Skin epidermis (tissue), 12 donors: Measurements from ENCODE around the gene TTC23L.

ENCODE experiments used
- H3K27ac ChIP-seq, 21 experiments: fragments of 200-600 bp; sonication (generic) in 11 of 21; one replicate each; pipeline ENCODE4 v1.5.0; 2020; ENCODE audit warnings: mild to moderate bottlenecking in 3 of 21, inconsistent platforms in 2 of 21, moderate library complexity in 2 of 21
- H3K4me3 ChIP-seq, 7 experiments: fragments of 200-600 bp; sonication (generic) in 2 of 7; one replicate each; pipeline ENCODE4 v1.5.0; 2020; ENCODE audit warnings: inconsistent platforms in 2 of 7, mild to moderate bottlenecking in 2 of 7, moderate library complexity in 1 of 7

The TTC23L gene, protein sequence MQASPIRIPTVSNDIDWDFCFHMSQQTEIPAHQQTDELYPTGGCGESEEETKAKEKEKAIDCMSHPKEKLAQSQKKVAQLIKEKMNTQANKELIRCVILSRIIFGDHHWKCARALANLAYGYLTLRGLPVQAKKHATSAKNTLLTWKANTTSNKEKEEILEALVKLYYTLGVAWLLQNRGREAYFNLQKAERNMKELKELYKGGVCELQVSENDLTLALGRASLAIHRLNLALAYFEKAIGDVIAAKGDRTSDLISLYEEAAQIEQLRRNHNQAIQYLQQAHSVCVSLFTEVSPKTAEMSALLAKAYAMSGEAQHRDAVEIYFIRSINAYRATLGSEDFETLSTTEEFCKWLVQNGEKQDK

GRCh38 chr5:34838785-34839714, at the start of gene TTC23L:
Gene TTC23L, plus strand, starts transcription at chr5:34839164. Its CDS starts 1,508 bp downstream, at chr5:34840672.
- Histone ChIP-seq H3K27ac (peak within 1 kb of the TSS in 18 of 21 experiments; percentile 21 to 79 (median 58)), H3K4me3 (peak within 1 kb of the TSS; percentile 61 to 80 (median 70))

DNA sequence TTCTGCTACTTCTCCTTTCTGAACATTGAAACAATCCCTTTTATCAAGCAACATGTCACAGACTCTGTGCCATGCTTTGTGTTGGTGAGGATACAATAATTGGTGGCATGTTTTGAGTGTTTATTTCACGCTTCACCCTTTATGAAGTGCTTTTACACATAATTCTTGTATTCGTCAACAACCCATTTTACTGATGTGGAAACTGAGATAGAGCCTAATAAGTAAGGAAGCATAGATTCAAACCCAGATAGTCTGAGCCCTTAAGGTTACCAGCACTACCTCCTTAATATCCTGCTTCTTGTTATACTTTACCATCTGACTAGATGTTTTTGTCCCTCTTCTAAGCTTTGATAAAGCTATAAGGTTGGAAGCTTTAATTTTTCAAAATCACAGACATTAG, 49.3 kb upstream of the TTC23L start:
- no peak overlapping the region for H3K4me3 ChIP-seq
- peak overlapping the region in 4 of 21 experiments; percentile 20 to 42 (median 26) for H3K27ac ChIP-seq

DNA sequence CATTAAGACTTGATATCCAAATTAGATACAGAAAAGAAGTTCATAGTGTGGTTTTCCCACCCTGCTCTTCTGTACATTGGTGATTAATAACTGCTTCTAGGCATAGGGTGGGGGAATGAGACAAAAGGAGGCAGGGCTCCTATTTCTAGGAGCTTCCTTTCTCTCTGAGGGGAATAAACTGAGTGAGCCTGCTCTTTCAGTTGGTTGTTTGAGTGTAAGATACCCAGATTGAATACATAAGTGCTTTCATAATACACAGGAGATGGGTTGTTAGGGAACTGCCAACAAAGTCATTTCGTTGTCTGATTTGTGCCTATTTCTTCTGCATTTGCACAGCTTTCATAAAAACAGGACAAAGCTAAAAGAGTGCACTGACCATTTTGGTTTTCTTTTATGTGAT, 48.9 kb upstream of the TTC23L start:
- no peak overlapping the region for H3K4me3 ChIP-seq

DNA sequence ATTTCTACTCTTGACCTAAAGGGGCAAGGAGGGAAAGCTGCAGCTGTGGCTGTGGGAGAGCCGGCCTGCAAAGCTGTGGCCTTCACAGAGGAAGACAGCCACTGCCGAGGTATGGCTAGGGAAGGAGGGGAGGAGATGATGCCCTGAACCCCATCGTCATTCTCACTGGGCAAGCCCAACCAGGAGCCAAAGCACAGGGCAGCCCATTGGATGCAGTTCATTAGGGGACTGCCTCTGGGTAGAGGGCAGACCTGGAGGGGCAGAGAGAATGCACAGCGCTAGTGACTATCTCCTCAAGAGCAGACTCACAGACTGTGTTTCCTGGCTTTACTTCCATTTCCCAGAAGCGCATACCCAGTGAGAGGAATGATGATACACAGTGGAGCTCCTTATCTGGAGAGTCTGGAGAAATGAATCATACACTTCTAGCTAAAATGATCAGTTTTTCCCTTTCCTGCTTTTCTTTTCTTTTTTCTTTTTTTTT, 47.2 kb upstream of the TTC23L start:
- H3K27ac ChIP-seq: peak overlapping the region in 1 of 21 experiments; percentile 22

More for the DNA sequence above, 48.9 kb upstream of the TTC23L start:
- H3K27ac ChIP-seq: peak overlapping the region in 1 of 21 experiments; percentile 31

DNA sequence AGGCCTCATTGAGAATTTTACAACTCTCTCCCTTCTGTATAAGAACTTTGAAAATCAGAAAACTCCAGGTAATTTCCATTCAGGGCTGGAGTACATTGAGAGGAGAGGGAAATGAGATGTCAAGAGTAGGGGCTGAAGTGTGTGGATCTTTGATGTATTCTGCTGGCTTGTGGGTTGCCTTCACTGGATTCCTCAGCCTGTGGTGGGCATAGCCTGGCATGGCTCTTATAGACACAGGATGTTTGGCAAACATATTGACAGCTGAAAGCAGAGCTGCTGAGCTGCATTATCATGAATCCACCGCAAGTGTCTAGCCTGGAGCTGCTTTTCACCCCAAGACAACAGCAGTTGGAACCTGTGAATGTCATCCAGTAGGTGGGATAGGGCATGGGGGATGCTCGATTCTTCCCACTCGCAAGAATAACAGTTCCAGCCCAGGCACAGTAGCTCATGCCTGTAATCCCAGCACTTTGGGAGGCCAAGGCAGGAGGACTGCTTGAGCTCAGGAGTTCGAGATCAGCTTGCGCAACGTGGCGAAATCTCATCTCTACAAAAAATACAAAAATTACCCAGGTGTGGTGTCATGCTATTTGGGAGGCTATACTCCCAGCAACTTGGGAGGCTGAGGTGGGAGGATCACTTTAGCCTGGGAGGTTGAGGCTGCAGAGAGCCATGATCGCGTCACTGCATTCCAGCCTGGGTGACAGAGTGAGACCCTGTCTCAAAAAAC, 36.0 kb upstream of the TTC23L start:
- H3K27ac ChIP-seq: no peak overlapping the region

More for the DNA sequence above, 47.2 kb upstream of the TTC23L start:
- no peak overlapping the region for H3K4me3 ChIP-seq

DNA sequence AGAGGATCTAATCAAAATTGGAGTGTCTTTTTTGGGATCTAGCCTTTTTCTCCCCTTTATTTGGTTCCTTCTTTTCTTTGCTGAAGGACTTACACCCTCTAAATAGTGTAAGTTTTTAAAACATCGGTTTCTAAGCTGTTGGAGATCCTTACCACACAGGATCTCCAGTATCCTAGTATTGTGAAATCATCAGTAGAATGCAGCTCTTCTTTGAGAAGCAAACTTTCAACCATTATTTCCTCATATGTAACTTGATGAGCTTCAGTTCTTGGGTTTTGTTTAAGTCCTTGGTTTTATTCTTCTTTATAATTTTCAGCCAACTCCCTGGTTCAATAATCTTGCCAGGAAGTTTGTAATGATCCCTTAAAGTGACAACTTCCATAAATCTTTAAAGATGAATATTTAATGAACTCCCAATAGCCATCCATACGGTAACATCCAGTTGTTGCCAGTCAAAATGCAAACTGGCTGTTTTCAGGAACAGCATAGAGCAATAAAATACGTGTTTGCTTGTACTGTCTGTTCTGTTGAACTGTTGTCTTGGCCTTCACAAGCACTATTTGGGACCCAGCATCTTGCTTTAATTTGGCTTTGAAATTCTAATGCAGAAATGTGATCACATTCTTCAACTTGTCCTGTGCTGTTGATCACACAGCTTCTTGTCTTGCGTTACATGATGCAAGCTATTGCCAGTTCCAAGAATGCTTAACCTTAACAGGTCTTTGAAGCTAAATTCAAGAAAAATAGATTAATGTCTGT, 34.8 kb upstream of the TTC23L start:
- Histone ChIP-seq H3K27ac (peak overlapping the region in 8 of 21 experiments; percentile 1 to 50 (median 18)), H3K4me3 (no peak overlapping the region)

More for the DNA sequence above, 36.0 kb upstream of the TTC23L start:
- no peak overlapping the region for H3K4me3 ChIP-seq

- Histone ChIP-seq H3K27ac (peak overlapping the region in 11 of 21 experiments; percentile 6 to 73 (median 45)), H3K4me3 (no peak overlapping the region)
Measured at GRCh38 chr5:34804913-34805312, 34.1 kb upstream of the TTC23L start.

DNA sequence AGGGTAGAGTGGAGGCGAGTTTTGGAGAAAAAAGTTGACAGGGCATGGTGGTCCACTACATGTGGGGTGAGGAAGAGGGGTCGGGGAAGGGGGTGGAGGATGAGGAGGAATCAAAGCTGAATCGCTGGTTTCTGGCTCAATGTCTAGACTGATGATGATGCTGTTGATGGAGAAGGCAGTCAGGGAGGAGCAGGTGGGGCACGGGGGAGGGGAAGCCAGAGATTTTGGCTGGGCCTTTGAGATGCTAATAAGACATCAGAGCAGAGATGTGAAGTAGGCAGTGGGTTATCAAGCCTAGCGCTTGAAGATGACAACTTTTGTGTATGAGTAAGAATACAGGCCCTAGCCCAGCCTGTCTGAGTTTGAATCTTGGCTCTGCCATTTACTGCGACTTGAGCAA, 32.4 kb upstream of the TTC23L start:
- no peak overlapping the region for H3K4me3 ChIP-seq
- no peak overlapping the region for H3K27ac ChIP-seq

GRCh38 chr5:34811706-34812105, 27.3 kb upstream of the TTC23L start:
- no peak overlapping the region for H3K27ac ChIP-seq
- no peak overlapping the region for H3K4me3 ChIP-seq

- Histone ChIP-seq H3K4me3 (no peak overlapping the region), H3K27ac (no peak overlapping the region)
Measured at GRCh38 chr5:34813509-34813908, 25.5 kb upstream of the TTC23L start.

DNA sequence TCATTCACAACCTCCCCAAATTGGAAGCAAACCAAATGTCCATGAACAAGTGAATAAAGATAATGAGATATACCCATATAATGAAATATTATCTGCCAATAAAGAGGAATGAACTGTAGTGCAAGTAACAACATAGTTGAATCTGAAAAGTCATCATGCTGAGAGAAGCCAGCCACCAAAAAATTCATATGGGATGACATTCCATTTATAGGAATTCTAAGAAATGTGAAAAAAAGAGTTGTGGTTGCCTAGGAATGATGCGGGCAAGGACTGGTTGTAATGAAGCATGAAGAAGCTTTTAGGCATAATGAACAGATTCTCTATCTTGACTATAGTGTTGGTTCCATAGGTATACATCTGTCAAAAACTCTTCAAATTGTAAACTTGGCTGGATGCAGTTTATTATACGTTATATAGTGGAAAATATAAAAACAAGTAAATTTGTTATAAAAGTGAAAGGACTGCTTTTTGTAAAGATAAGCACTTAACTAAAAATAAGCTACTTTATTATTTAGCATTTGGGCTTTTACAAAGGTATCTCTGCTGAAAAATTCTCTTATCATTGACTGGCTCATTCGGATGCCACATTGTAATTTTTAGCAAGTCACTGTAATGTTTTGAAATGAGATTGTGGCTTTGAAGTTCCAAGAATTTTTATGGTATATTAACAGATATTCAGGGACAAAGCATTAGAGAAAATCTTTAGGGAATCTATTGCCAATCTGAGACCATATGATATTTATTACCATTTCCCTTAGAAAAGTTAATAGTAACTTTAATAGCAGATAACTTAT, 21.2 kb upstream of the TTC23L start:
- no peak overlapping the region for H3K4me3 ChIP-seq
- H3K27ac ChIP-seq: no peak overlapping the region

GRCh38 chr5:34818717-34819116, 20.2 kb upstream of the TTC23L start:
- H3K4me3 ChIP-seq: no peak overlapping the region
- H3K27ac ChIP-seq: no peak overlapping the region

DNA sequence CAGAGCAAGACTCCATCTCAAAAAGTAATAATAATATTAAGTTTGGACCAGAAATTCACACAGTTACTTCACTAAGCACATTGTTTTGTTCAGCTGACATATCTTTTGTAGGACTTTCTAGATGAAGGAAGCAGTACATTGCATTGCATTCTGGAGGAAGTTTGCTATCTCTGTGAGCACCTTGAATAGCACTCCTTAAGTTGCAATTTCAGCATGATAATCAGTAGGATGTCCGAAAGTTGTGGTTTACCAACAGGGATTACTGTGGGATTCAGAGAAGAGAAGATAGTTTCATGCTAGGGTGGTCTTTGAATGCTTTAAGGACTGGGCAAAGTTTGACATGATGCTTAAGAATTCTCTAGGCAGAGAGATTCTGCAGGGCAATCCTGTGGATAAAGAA, 18.4 kb upstream of the TTC23L start:
- Histone ChIP-seq H3K27ac (no peak overlapping the region), H3K4me3 (no peak overlapping the region)

GRCh38 chr5:34822956-34823715, 15.8 kb upstream of the TTC23L start:
- H3K27ac ChIP-seq: no peak overlapping the region
- no peak overlapping the region for H3K4me3 ChIP-seq

DNA sequence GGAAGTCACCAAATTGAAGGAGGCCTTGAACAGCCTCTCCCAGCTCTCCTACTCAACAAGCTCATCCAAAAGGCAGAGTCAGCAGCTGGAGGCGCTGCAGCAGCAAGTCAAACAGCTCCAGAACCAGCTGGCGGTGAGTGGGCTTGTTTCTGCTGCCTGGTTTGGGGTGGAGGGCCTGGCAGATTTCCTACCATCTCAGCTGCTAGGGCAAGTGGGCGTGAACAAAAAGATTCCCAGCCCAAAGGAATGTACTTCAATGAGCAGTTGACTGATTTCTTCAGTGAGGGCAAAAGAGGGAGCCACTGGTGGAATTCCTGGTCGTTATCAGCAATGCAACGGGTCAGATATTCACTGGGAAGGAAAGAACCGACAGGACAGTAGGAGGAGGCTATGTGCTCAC, 12.6 kb upstream of the TTC23L start:
- H3K4me3 ChIP-seq: no peak overlapping the region
- H3K27ac ChIP-seq: no peak overlapping the region

- H3K4me3 ChIP-seq: no peak overlapping the region
- H3K27ac ChIP-seq: no peak overlapping the region
Measured at GRCh38 chr5:34827588-34828506, 11.1 kb upstream of the TTC23L start.
